Activated naive CD4-positive, alpha-beta T cell treated with anti-CD3 and anti-CD28 coated beads, Interleukin-2, amount 10 ng/mL, durations not matched to agents 7 days and 5 days (primary cell): ENCODE results near the gene ZNF423.

Source experiments
- CTCF ChIA-PET: fragments of 350-600 bp; sonication (Branson Sonifier 250); formaldehyde crosslinking; loops from one replicate; lab custom pipeline; 2021; ENCODE audit warnings: antibody characterized with exemption; lab: Charles Lee
- DNase-seq: peaks from one replicate; pipeline ENCODE4 v3.0.0-alpha.2; 2020
- H3K27ac Mint-ChIP-seq: one replicate; pipeline ENCODE4 v1.8.0; 2021; ENCODE audit warnings: mild to moderate bottlenecking, moderate library complexity, mixed read lengths
- H3K27me3 Mint-ChIP-seq: one replicate; pipeline ENCODE4 v1.8.0; 2021; ENCODE audit warnings: mild to moderate bottlenecking, mixed read lengths
- H3K36me3 Mint-ChIP-seq: one replicate; pipeline ENCODE4 v1.8.0; 2021; ENCODE audit warnings: mixed read lengths
- H3K4me1 Mint-ChIP-seq: one replicate; pipeline ENCODE4 v1.8.0; 2021; ENCODE audit warnings: mixed read lengths
- H3K4me3 Mint-ChIP-seq: one replicate; pipeline ENCODE4 v1.8.0; 2021; ENCODE audit warnings: mild to moderate bottlenecking, moderate library complexity, mixed read lengths
- H3K9me3 Mint-ChIP-seq: one replicate; pipeline ENCODE4 v1.8.0; 2021; ENCODE audit warnings: mixed read lengths

The ZNF423 gene

GRCh38 chr16:49701065-49701685, 154.7 kb downstream of the ZNF423 start:
- Mint-ChIP-seq H3K4me3 (no peak overlapping the region), H3K9me3 (no peaks in the 10 kb centered on the region), H3K36me3 (no peaks in the 10 kb centered on the region), H3K4me1 (no peaks in the 10 kb centered on the region), H3K27ac (no peak overlapping the region), H3K27me3 (peaks cover 34% of the 10 kb centered on the region)
- CTCF ChIA-PET, result no interaction called here
- no peak for DNase-seq

- H3K4me1 Mint-ChIP-seq, result no peaks in the 10 kb centered on the region
- H3K4me3 Mint-ChIP-seq, result no peak overlapping the region
- H3K27me3 Mint-ChIP-seq, result peaks cover 34% of the 10 kb centered on the region
- H3K36me3 Mint-ChIP-seq, result no peaks in the 10 kb centered on the region
- DNase-seq, result no peak
- H3K27ac Mint-ChIP-seq, result no peak overlapping the region
- H3K9me3 Mint-ChIP-seq, result no peaks in the 10 kb centered on the region
- CTCF ChIA-PET, result no interaction called here
Observed at GRCh38 chr16:49700251-49701064, 155.5 kb downstream of the ZNF423 start.

DNA sequence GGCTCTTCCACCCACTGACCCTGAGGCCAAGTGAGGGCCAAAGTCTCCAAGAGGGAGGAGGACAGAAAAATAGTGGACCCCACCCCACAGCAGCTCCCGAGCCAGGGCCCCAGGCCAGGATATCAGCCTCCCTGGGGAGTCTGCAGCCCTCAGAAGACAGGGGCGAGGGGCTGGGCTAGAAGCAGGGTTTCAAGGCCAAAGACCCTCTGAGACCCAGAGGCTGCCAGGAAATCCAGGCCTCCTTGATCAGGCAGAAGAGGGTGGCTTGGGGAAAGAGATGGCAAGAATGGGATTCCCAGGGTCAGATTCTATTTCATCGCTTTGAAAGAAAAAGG, 156.1 kb downstream of the ZNF423 start:
- Mint-ChIP-seq H3K4me3 (no peak overlapping the region), H3K9me3 (no peaks in the 10 kb centered on the region), H3K36me3 (no peaks in the 10 kb centered on the region), H3K27me3 (peaks cover 34% of the 10 kb centered on the region), H3K4me1 (no peaks in the 10 kb centered on the region), H3K27ac (no peak overlapping the region)
- CTCF ChIA-PET, result no interaction called here
- DNase-seq, result no peak

DNA sequence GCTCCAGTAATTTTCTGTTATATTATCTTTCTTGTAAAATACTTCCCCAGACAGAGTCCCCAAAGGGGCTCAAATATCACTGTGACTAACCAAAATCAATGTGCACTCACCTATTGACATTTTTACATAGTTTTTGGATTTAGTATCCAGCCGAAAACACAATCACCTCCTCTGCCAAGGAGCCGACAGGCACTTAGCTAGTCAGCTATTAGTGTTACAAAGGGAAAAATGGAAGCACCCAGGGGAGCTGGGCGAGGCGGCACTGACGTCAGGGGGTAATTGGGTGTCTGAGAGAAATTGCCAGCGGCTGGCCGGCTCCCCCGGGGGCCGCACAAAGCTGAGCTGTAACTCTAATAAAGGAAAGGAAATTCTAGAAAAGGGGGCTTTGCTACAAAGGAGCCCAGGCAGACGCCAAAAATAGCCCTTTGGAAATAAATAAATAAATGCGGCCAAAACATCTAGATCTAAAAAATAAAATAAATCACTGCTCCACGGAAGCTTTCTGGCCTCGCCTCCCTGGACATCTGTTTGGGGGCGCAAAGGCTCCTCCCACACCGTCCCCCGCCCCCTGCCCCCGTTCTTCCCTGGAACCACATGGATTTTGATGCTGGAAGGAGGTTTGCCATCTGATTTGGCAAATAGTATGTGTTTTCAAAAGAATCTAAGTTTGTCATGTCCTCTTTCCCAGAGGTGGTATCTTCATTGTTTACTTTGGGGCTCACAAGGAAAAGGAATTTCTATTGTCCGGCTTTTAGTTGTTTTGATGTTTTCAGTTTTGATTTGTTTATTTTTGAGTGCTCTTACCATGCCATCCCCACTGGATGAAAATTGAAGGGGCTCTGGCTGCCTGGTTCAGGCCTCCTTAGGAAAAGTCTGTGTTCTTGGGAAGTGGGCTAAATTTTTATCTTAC, 156.7 kb downstream of the ZNF423 start:
- no peak overlapping the region for H3K4me3 Mint-ChIP-seq
- peaks cover 34% of the 10 kb centered on the region for H3K27me3 Mint-ChIP-seq
- no peaks in the 10 kb centered on the region for H3K9me3 Mint-ChIP-seq
- DNase-seq, result no peak
- H3K27ac Mint-ChIP-seq, result no peak overlapping the region
- H3K4me1 Mint-ChIP-seq, result no peaks in the 10 kb centered on the region
- CTCF ChIA-PET, result no interaction called here
- no peaks in the 10 kb centered on the region for H3K36me3 Mint-ChIP-seq

DNA sequence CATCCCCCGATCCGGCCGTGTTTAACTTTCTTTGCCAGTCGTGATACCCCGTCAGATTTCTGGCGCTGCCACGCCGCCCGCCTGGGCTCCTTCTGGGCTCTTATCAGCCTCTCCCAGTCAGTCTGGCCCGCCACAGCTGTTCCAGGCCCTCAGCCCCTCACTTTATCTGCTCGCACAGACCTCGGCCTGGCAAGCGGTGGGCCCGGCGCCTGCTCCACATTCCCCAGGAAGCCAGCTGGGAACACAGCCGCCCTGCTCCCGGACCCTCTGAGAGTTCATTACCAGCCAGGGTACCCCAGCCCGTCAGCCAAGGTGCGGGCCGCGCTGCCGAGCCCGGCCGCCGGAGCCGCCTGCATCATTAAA, 157.5 kb downstream of the ZNF423 start:
- H3K9me3 Mint-ChIP-seq, result no peaks in the 10 kb centered on the region
- no peaks in the 10 kb centered on the region for H3K36me3 Mint-ChIP-seq
- CTCF ChIA-PET, result no interaction called here
- no peak overlapping the region for H3K4me3 Mint-ChIP-seq
- no peaks in the 10 kb centered on the region for H3K4me1 Mint-ChIP-seq
- no peak overlapping the region for H3K27ac Mint-ChIP-seq
- H3K27me3 Mint-ChIP-seq, result peaks cover 34% of the 10 kb centered on the region
- no peak for DNase-seq

DNA sequence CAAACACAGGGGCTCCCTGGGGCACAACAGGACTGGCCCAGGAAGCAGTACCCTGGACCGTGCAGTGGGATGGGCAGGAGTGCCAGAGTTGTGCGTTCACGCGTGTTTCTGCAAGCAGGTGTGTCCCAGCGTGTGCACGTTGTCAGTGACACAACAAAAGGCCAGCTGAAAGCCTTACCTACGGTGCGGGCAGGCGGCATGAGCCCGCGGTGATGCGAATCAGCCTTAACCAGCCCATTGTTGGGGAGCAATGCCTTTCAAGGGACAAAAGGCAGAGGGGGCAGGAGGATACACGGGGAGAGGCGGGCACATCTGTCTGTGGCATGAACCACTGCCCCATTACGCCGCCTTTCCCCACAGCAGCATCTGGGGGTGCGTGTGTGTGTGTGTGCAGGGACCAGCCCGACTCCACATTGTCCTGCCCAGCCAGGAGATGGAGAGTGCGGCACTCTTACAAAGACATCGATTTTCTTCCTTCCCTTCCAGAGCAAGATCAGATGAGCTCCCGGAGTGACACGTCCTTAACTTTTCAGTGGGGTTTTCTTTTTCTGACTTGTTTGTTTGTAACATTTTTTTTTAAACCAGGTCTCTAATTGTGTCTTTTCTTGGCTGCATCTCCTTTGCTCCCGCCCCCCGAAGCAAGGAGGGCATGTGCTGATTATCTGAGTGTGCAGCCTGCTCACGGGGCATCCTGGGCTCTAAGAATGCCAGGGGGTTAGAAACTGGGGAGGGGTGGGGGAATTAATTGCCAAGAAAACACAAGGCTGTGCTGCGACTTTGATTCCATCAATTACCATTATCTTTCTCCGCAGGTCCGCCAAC, 158.1 kb downstream of the ZNF423 start:
- Mint-ChIP-seq H3K27me3 (peaks cover 34% of the 10 kb centered on the region), H3K4me3 (no peak overlapping the region), H3K27ac (no peak overlapping the region), H3K36me3 (no peaks in the 10 kb centered on the region), H3K9me3 (no peaks in the 10 kb centered on the region), H3K4me1 (no peaks in the 10 kb centered on the region)
- DNase-seq, result no peak
- CTCF ChIA-PET, result no interaction called here

GRCh38 chr16:49696414-49697101, 159.4 kb downstream of the ZNF423 start:
- Mint-ChIP-seq H3K27ac (no peak overlapping the region), H3K4me3 (no peak overlapping the region), H3K36me3 (no peaks in the 10 kb centered on the region), H3K27me3 (peaks cover 34% of the 10 kb centered on the region), H3K9me3 (no peaks in the 10 kb centered on the region), H3K4me1 (no peaks in the 10 kb centered on the region)
- CTCF ChIA-PET, result no interaction called here
- DNase-seq, result no peak

GRCh38 chr16:49695782-49696413, 160.0 kb downstream of the ZNF423 start:
- no peak for DNase-seq
- Mint-ChIP-seq H3K9me3 (no peaks in the 10 kb centered on the region), H3K36me3 (no peaks in the 10 kb centered on the region), H3K27me3 (peaks cover 34% of the 10 kb centered on the region), H3K27ac (no peak overlapping the region), H3K4me1 (no peaks in the 10 kb centered on the region), H3K4me3 (no peak overlapping the region)
- CTCF ChIA-PET, result no interaction called here

GRCh38 chr16:49693445-49693844, 162.5 kb downstream of the ZNF423 start:
- no peaks in the 10 kb centered on the region for H3K36me3 Mint-ChIP-seq
- H3K4me3 Mint-ChIP-seq, result no peak overlapping the region
- no peak for DNase-seq
- CTCF ChIA-PET, result no interaction called here
- peaks cover 20% of the 10 kb centered on the region for H3K27me3 Mint-ChIP-seq
- H3K27ac Mint-ChIP-seq, result no peak overlapping the region
- no peaks in the 10 kb centered on the region for H3K9me3 Mint-ChIP-seq
- H3K4me1 Mint-ChIP-seq, result no peaks in the 10 kb centered on the region

- no peaks in the 10 kb centered on the region for H3K9me3 Mint-ChIP-seq
- no peak overlapping the region for H3K27ac Mint-ChIP-seq
- H3K36me3 Mint-ChIP-seq, result no peaks in the 10 kb centered on the region
- DNase-seq, result no peak
- H3K4me3 Mint-ChIP-seq, result no peak overlapping the region
- CTCF ChIA-PET, result interaction anchor here (0.8 kb wide), 1 partner anchor 11 kb away, joined by 3 read pairs; no protein-coding TSS in a partner anchor
- H3K4me1 Mint-ChIP-seq, result no peaks in the 10 kb centered on the region
- peaks cover 28% of the 10 kb centered on the region for H3K27me3 Mint-ChIP-seq
Observed at GRCh38 chr16:49690778-49691177, 165.1 kb downstream of the ZNF423 start.

DNA sequence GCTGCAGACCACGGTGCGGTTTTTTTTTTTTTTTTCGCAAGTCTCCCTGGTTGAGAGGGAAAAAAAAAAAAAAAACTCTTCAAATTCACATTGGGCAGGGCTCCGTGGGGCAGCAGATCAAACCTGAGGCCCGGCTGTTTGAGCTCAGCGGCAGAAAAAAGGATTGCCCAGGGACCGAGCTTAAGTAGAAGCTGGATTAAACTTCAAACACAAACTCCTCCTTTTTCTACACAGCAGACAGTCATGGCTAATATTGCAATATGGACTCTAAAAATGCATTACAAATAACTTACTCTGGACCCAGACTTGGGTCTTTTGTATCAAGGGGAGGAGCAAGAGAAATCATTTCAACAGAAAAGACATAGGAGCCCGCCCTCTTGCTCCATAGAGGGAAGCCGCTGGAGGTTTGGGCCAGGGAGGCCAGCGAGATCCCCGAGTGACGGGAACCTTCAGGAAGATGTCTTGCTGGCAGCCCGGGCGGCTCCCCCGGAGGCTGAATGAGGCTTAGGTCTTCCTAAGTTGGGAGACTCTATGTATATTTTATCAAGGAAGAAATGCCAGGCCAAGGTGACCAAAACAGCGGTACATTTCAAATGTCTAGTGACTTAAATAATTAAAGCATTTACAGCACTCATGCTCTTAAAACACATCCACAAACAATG, 167.7 kb downstream of the ZNF423 start:
- Mint-ChIP-seq H3K4me1 (no peaks in the 10 kb centered on the region), H3K4me3 (no peak overlapping the region), H3K27ac (no peak overlapping the region), H3K27me3 (peaks cover 28% of the 10 kb centered on the region), H3K36me3 (no peaks in the 10 kb centered on the region), H3K9me3 (no peaks in the 10 kb centered on the region)
- CTCF ChIA-PET, result no interaction called here
- DNase-seq, result no peak

GRCh38 chr16:49687476-49688002, 168.4 kb downstream of the ZNF423 start:
- CTCF ChIA-PET, result interaction anchor here (0.6 kb wide), 1 partner anchor 9 kb away, joined by 3 read pairs; no protein-coding TSS in a partner anchor

More at GRCh38 chr16:49687476-49688002, 168.4 kb downstream of the ZNF423 start:
- H3K4me1 Mint-ChIP-seq, result no peaks in the 10 kb centered on the region
- no peaks in the 10 kb centered on the region for H3K9me3 Mint-ChIP-seq
- H3K36me3 Mint-ChIP-seq, result no peaks in the 10 kb centered on the region
- DNase-seq, result no peak
- H3K27ac Mint-ChIP-seq, result no peak overlapping the region
- H3K27me3 Mint-ChIP-seq, result peaks cover 28% of the 10 kb centered on the region
- H3K4me3 Mint-ChIP-seq, result no peak overlapping the region
